OCI-LY1 (cell line): Measurements from ENCODE around the gene CKAP2L.

Experiments used
- CTCF ChIP-seq: fragments of 200-600 bp; sonication (generic), shearing (Covaris generic); IDR thresholded peaks from 2 replicates; pipeline ENCODE4 v1.5.1; 2017; ENCODE audit warnings: mild to moderate bottlenecking, antibody characterized with exemption, low read length, moderate library complexity, mixed read lengths
- EZH2 ChIP-seq: fragments of 200-600 bp; sonication (generic), shearing (Covaris generic); IDR thresholded peaks from 2 replicates; pipeline ENCODE4 v1.8.0; 2017; ENCODE audit warnings: borderline replicate concordance, mixed run types, mild to moderate bottlenecking, antibody characterized with exemption, low read length, moderate library complexity, mixed read lengths

DNA sequence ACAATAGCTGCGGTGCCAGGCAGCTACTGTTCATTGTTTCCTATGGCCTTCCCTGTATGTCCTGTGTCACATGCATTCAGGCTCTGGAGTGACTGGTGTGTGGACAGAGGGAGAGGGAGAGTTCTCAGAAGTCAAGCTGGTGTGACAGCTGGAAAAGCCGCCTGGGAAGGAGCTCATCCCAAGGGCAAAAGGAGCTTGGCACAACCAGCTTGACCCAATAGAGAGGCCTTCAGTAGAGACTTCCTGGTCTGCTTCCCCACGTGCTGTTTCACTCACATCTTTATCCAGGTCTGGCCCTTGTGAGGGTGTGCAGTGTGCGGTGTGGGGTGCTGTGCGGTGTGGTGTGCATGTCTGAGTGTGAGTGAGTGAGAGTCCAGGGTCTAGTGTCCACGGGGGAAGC lies 54.7 kb downstream of the CKAP2L start:
- TF ChIP-seq CTCF (no peak), EZH2 (no peak)
